AG08395 (cell line): ENCODE measurements around the gene GPR84.
"Not testable (repeated sequence)": the region's sequence is repeated elsewhere in the genome, so short reads cannot be mapped to it uniquely, and the experiment has no call there.

ENCODE experiments used
- DNase-seq: peaks from one replicate; pipeline ENCODE4 v3.0.0; 2012; ENCODE audit warnings: mixed read lengths, low spot score

GPR84 gene

GRCh38 chr12:54325442-54326109, 38.7 kb downstream of the GPR84 start:
- not testable (repeated sequence) for DNase-seq

- DNase-seq = peak; percentile 98
These were observed 39.5 kb downstream of the GPR84 start, which contains the start of gene COPZ1 for GRCh38 chr12:54324617-54325441. Gene COPZ1 (plus strand): TSS chr12:54325131. CDS start chr12:54325164, 33 bp downstream.

GRCh38 chr12:54321363-54321762, 42.9 kb downstream of the GPR84 start:
- DNase-seq = no peak
